ENCODE data around the gene CCDC159.

Gene CCDC159

GRCh38 chr19:11361771-11362731 is 15.7 kb downstream of the CCDC159 start:
- H3K4me3 ChIP-seq (ENCODE audit: low read length): no peak overlapping the region
- no peaks in the 10 kb centered on the region for H3K9me3 ChIP-seq (ENCODE audit: control insufficient read depth, low read length)
- H3K4me1 ChIP-seq (ENCODE audit: control insufficient read depth, insufficient read depth, low read length): peaks cover 5% of the 10 kb centered on the region
- no peaks in the 10 kb centered on the region for H3K27me3 ChIP-seq (ENCODE audit: control insufficient read depth, insufficient read depth, low read length)
- no peak overlapping the region for H3K9ac ChIP-seq (ENCODE audit: low read length)
- H3K36me3 ChIP-seq (ENCODE audit: control insufficient read depth, insufficient read depth, low read length): no peaks in the 10 kb centered on the region

GRCh38 chr19:11363881-11364280 is 17.6 kb downstream of the CCDC159 start:
- Histone ChIP-seq H3K27me3 (ENCODE audit: control insufficient read depth, insufficient read depth, low read length) (no peaks in the 10 kb centered on the region), H3K4me3 (ENCODE audit: low read length) (no peak overlapping the region), H3K36me3 (ENCODE audit: control insufficient read depth, insufficient read depth, low read length) (no peaks in the 10 kb centered on the region), H3K9me3 (ENCODE audit: control insufficient read depth, low read length) (no peaks in the 10 kb centered on the region), H3K9ac (ENCODE audit: low read length) (no peak overlapping the region), H3K4me1 (ENCODE audit: control insufficient read depth, insufficient read depth, low read length) (peaks cover 5% of the 10 kb centered on the region)

- Histone ChIP-seq H3K9ac (ENCODE audit: low read length) (no peak overlapping the region), H3K27me3 (ENCODE audit: control insufficient read depth, insufficient read depth, low read length) (no peaks in the 10 kb centered on the region), H3K9me3 (ENCODE audit: control insufficient read depth, low read length) (no peaks in the 10 kb centered on the region), H3K4me1 (ENCODE audit: control insufficient read depth, insufficient read depth, low read length) (peaks cover 5% of the 10 kb centered on the region), H3K36me3 (ENCODE audit: control insufficient read depth, insufficient read depth, low read length) (no peaks in the 10 kb centered on the region), H3K4me3 (ENCODE audit: low read length) (no peak overlapping the region)
These were observed 18.1 kb downstream of the CCDC159 start for GRCh38 chr19:11364296-11364904.

GRCh38 chr19:11364935-11365334 is 18.6 kb downstream of the CCDC159 start:
- no peak overlapping the region for H3K4me3 ChIP-seq (ENCODE audit: low read length)
- H3K4me1 ChIP-seq (ENCODE audit: control insufficient read depth, insufficient read depth, low read length): peaks cover 5% of the 10 kb centered on the region
- no peak overlapping the region for H3K9ac ChIP-seq (ENCODE audit: low read length)
- H3K36me3 ChIP-seq (ENCODE audit: control insufficient read depth, insufficient read depth, low read length): no peaks in the 10 kb centered on the region
- H3K27me3 ChIP-seq (ENCODE audit: control insufficient read depth, insufficient read depth, low read length): no peaks in the 10 kb centered on the region
- H3K9me3 ChIP-seq (ENCODE audit: control insufficient read depth, low read length): no peaks in the 10 kb centered on the region

GRCh38 chr19:11365557-11366117 is 19.3 kb downstream of the CCDC159 start:
- H3K27me3 ChIP-seq (ENCODE audit: control insufficient read depth, insufficient read depth, low read length): no peaks in the 10 kb centered on the region
- H3K36me3 ChIP-seq (ENCODE audit: control insufficient read depth, insufficient read depth, low read length): no peaks in the 10 kb centered on the region
- no peak overlapping the region for H3K9ac ChIP-seq (ENCODE audit: low read length)
- H3K4me1 ChIP-seq (ENCODE audit: control insufficient read depth, insufficient read depth, low read length): peaks cover 5% of the 10 kb centered on the region
- H3K4me3 ChIP-seq (ENCODE audit: low read length): no peak overlapping the region
- H3K9me3 ChIP-seq (ENCODE audit: control insufficient read depth, low read length): no peaks in the 10 kb centered on the region

- Histone ChIP-seq H3K9me3 (ENCODE audit: control insufficient read depth, low read length) (no peaks in the 10 kb centered on the region), H3K27me3 (ENCODE audit: control insufficient read depth, insufficient read depth, low read length) (no peaks in the 10 kb centered on the region), H3K9ac (ENCODE audit: low read length) (no peak overlapping the region), H3K4me1 (ENCODE audit: control insufficient read depth, insufficient read depth, low read length) (no peaks in the 10 kb centered on the region), H3K4me3 (ENCODE audit: low read length) (no peak overlapping the region), H3K36me3 (ENCODE audit: control insufficient read depth, insufficient read depth, low read length) (no peaks in the 10 kb centered on the region)
These were observed 21.2 kb downstream of the CCDC159 start for GRCh38 chr19:11367528-11367927.

- Histone ChIP-seq H3K36me3 (ENCODE audit: control insufficient read depth, insufficient read depth, low read length) (no peaks in the 10 kb centered on the region), H3K9me3 (ENCODE audit: control insufficient read depth, low read length) (no peaks in the 10 kb centered on the region), H3K9ac (ENCODE audit: low read length) (no peak overlapping the region), H3K4me1 (ENCODE audit: control insufficient read depth, insufficient read depth, low read length) (peaks cover 11% of the 10 kb centered on the region), H3K27me3 (ENCODE audit: control insufficient read depth, insufficient read depth, low read length) (no peaks in the 10 kb centered on the region), H3K4me3 (ENCODE audit: low read length) (no peak overlapping the region)
These were observed 24.4 kb downstream of the CCDC159 start for GRCh38 chr19:11370744-11371143.

GRCh38 chr19:11373166-11373884 is 27.0 kb downstream of the CCDC159 start:
- Histone ChIP-seq H3K36me3 (ENCODE audit: control insufficient read depth, insufficient read depth, low read length) (no peaks in the 10 kb centered on the region), H3K27me3 (ENCODE audit: control insufficient read depth, insufficient read depth, low read length) (no peaks in the 10 kb centered on the region), H3K4me3 (ENCODE audit: low read length) (no peak overlapping the region), H3K9me3 (ENCODE audit: control insufficient read depth, low read length) (no peaks in the 10 kb centered on the region), H3K9ac (ENCODE audit: low read length) (no peak overlapping the region), H3K4me1 (ENCODE audit: control insufficient read depth, insufficient read depth, low read length) (peaks cover 31% of the 10 kb centered on the region)

- H3K27me3 ChIP-seq (ENCODE audit: control insufficient read depth, insufficient read depth, low read length): no peaks in the 10 kb centered on the region
- H3K9me3 ChIP-seq (ENCODE audit: control insufficient read depth, low read length): no peaks in the 10 kb centered on the region
- H3K4me3 ChIP-seq (ENCODE audit: low read length): peak overlapping the region; percentile 51
- H3K9ac ChIP-seq (ENCODE audit: low read length): peak overlapping the region; percentile 84
- no peaks in the 10 kb centered on the region for H3K36me3 ChIP-seq (ENCODE audit: control insufficient read depth, insufficient read depth, low read length)
- H3K4me1 ChIP-seq (ENCODE audit: control insufficient read depth, insufficient read depth, low read length): peaks cover 37% of the 10 kb centered on the region
These were observed 27.6 kb downstream of the CCDC159 start for GRCh38 chr19:11373885-11374432.

- peak within 1 kb of the TSS; percentile 84 for H3K9ac ChIP-seq (ENCODE audit: low read length)
- peaks cover 37% of the 10 kb centered on the region for H3K4me1 ChIP-seq (ENCODE audit: control insufficient read depth, insufficient read depth, low read length)
- no peaks in the 10 kb centered on the region for H3K9me3 ChIP-seq (ENCODE audit: control insufficient read depth, low read length)
- no peaks in the 10 kb centered on the region for H3K36me3 ChIP-seq (ENCODE audit: control insufficient read depth, insufficient read depth, low read length)
- H3K4me3 ChIP-seq (ENCODE audit: low read length): peak within 1 kb of the TSS; percentile 51
- no peaks in the 10 kb centered on the region for H3K27me3 ChIP-seq (ENCODE audit: control insufficient read depth, insufficient read depth, low read length)
These were observed 28.3 kb downstream of the CCDC159 start, which contains the start of gene SWSAP1 for GRCh38 chr19:11374433-11375142. TSS of gene SWSAP1 (plus strand) at chr19:11374666. CDS start at chr19:11374681, 15 bp downstream.

Measured in mucosa of stomach (tissue), 1 donor.